Amniotic stem cell (primary cell): ENCODE data around the gene KCNMA1.

ENCODE experiments used
- DNase-seq: peaks from one replicate; lab custom pipeline; 2025; lab: John Stamatoyannopoulos, UW

The KCNMA1 gene

DNA sequence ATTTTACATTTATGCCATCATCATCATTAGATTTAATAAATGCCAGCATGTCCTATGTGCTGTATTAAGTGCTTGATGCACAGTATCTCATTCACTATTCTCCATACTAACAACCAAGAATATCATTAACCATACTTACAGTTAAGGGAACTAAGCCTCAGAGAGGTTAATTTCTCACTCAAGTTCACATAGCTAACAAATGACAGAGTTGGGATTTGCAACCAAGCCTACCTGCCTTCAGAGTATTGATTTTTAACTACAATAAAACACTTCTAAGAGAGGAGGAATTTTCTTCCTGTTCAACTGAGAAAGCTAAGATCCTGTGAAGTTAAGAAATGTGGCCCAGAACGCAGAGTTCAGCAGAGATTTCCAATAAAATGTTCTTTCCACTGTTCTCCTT, 403.0 kb downstream of the KCNMA1 start:
- DNase-seq: no peak

DNA sequence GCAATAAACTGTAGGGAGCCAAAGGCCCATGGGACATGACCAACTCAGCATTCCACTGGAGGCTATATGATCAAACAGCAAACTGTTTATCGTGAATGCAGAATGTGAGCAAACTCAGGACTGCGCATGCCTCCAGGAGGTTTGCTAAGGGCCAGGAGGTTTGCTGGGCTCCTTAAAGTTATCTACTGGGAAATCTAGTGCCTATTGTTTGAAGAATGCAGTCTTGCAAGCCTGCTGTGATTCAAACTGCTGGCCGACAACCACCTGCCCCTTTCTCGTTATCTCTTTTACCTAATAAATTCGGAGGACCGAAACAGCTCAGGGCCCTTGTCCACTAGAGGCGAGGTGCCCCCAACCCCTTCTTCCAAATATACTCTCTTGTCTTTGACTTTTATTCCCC, 404.1 kb downstream of the KCNMA1 start:
- DNase-seq: no peak

DNA sequence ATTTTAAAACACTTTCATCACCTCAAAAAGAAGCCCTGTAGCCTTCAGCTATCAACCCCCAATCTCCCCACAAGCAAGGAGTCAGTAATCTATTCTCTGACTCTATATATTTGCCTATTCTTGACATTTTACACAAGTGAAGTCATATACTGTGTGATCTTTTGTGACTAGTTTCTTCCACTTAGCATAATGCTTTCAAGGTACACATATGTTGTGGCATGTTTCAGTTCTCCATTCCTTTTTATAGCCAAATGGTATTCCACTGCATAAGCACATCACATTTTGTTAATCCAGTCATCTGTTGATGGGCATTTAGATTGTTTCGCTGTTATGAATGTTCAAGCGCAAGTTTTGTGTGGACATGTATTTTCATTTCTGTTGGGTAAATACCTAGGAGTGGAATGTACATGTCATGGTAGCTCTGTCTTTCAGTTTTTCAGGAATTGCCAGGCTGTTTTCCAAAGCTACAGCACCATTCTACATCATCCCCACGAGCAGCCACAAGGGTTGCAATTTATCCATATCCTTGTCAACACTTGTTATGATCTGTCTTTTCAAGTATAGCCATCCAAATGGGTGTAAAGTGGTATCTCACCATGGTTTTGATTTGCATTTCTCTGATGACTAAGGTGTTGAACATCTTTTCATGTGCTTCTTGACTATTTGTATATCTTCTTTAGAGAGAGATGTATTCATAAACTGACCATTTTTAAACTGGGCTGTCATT, 405.6 kb downstream of the KCNMA1 start:
- no peak for DNase-seq

DNA sequence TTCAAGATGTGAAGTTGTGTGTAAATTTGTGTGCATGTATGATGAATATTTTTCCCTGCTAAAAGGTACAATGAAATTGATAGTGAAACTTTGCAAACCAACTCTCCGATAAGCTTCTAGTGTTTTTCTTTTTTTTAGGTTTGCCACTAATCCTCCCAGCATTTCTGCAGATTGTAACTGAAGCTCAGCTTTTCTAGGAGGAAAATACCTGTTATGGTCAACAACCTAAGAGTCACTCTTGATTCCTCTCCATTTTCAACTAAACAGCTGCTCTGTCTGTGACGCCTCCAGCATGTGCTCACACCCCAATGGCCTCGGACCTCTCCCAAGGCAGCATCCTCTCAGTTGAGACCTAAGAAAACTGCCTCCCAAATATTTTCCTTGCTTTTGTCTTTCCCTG, 406.2 kb downstream of the KCNMA1 start:
- DNase-seq: no peak

DNA sequence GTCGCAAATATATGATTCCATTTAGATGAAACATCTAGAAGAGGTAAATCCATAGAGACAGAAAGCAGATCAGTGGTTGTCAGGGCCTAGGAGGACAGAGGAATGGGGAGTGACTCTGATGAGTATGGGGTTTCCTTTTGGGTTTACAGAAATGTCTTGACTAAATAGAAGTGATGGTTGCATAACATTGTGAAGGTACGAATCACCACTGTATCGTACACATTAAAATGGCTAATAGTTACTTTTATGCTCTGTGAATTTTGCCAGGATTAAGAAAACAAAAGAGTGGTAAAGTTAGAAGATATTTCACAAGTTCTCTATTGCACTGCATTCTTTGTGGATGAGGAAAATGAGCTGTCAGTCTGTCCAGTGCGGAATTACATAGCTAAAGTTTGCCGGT, 407.4 kb downstream of the KCNMA1 start:
- no peak for DNase-seq

DNA sequence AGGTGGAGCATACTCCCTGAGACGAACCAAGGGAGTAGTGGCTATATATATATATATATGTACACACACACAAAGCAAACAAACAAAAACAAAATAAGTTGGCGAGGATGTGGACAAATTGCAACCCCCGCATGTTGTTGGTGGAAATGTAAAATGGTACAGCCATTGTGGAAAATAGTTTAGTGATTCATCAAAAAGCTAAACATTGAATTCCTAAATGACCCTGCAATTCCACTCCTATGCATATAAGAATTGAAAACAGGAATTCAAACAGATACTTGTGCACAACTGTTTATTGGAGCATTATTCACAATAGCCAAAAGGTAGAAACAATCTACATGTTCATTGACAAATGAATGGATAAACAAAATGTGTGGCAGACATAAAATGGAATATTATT, 407.9 kb downstream of the KCNMA1 start:
- no peak for DNase-seq

DNA sequence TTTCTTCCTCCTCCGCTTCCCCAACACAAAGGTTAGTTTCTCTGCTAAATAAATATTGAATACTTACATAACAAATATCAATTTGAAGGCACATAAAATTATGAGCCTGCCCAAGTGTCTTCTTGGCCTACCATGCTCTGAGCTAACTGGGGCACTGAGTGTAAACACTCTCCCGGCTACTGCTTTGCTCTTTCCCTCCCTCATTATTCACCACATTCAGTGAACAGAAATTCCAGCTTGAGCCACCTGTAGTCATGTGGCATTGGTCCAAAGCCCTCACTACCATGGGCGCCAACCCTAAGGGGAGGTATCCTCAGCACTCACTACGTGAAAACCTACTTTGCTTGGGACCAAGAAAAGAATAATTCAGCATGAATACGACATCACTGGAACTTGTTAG, 409.0 kb downstream of the KCNMA1 start:
- DNase-seq: no peak

DNA sequence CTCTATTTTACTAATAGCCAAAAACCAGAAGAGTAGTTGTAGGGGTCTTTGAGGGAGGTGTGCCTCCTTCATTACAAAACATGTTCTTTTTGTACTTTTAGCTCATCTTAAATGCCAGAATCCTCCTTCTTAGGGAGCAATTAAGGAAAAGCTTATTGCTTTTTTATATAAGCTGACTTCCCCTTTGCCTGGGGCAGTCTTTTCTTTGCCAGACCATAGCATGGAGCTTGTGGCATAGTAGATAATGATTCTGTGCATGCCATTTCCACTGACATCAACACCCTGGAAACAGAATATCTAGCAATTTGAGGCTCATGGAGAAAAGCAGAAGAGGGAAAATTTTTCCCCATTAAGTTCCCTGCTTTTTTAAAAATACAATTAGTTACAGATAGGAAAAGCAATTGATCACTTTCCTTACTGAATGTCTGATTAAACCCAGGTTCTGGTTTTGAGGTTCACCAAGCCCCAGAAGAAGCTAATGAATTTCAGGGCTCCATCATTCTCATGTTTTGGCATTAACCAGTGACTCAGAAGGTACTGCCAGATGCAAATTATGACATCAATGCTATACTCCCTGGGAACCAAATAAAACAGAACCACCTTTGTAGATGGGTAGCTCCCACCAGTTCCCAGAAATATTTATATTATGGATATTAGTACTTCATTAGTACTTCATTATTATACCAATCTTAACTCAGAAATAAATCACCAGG, 410.6 kb downstream of the KCNMA1 start:
- DNase-seq: peak; percentile 15

DNA sequence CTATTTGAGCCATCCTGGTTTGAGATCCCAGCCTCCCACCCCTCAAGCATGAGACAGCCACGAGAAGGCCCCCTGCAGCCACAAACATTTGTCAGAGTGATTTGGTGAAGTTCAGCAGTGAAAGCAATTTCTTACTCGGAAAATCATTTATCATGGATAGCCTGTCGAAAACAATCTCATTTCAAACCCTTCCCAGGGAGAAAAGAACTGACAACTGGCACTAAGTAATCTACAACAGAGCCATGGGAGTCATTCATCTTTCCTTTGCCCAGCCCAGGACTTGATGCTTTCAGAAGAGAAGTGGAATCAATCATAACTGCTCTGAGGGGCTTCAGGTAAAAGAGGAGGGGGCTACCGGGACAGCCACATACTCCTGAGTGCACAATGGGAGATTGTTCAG, 411.2 kb downstream of the KCNMA1 start:
- no peak for DNase-seq

DNA sequence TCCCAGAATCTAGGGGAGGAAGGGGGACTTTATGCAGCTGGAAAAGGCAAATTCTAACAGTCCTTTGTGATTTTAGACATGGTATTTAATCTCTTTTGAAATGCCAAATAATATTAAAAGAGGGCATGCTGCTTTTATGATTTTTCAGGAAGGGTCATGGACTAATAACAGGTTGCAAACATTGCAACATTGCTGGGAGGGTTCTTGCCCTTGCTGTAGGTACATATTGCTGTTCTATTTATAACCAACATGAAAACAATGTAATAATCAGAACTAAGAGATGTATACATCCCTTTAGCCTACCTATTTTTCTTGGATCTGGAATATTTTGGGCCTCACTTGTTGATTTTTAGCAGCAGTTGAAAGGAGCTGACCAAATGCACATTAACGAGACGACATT, 411.6 kb downstream of the KCNMA1 start:
- no peak for DNase-seq

DNA sequence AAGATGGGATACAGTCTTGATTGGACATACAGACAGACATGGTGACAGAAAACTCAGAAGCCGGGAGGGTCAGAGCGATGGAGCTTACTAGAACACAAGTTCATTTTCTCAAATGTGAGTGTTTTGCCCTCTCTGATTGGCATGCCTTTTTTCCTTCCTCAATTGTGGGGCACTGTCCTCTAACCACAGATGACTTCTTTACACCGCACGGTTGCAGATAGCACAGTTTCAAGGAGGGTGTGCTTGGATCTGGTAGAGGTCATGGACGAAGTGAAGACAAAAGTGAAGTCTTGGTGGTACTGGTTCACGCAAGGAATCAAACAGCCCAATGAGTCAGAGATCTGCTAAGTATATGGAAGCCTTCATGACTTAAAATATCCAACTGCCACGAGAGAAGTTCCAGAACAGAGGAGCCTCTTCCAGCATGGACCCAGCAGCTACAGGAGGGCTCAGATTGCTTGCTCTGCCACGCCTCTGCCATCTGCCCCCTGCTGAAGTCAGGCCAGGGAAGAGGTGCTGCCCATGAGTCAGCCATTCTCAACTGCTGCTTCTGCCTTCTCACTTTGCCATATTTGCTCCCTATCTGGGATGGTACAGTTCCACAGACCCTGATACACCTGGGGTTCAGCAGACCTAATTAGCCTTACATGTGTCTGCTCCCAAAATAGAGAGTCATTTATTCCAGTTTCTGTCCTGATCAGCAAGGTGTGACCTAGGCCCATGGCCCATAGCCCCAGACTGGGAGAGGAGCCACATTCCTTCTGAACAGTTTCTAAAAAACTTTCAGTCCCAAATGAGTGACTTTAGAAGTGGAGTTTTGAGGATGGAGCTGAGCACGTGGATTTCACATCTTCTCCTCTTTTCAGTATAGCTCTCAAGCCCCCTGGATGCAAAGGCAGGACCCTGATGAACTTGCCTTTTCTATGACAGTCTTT, 413.8 kb downstream of the KCNMA1 start:
- no peak for DNase-seq

DNA sequence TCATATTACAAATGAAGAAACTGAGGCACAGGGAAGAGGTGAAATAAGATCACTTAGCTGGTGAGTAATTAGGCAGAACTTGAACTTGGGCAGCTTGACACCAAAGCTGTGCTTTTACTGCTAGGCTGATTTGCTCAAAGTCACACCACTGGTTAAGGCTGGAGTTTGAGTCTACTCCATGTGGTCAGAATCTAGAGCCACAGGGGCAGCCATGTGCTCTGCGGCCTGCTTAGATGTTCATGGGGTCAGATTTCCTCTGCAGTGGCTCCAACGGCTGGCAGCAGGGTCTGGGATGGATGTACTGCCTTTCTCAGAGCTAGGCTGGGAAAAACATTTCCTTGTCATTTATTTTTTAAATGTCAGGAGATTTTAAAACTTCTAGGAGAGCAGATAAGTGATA, 417.5 kb downstream of the KCNMA1 start:
- DNase-seq: no peak

DNA sequence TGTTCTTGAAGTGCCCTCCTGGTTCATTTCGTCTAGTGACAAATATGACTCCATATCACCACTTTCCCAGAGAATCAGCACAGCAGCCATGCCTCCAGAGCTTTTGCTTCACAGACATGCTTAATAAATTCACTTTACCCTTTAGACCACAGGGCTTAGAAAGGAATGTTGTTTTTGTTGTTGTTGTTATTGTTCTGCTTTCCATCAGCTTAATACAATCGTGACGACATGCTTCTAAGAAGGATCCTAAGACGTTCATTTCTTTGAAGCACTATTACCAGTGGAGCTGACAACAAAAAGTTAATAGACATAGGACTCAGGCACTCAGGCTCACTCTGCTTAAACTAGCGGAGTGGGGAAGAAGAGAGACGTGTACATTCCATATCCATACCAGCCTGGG, 418.6 kb downstream of the KCNMA1 start:
- DNase-seq: no peak

DNA sequence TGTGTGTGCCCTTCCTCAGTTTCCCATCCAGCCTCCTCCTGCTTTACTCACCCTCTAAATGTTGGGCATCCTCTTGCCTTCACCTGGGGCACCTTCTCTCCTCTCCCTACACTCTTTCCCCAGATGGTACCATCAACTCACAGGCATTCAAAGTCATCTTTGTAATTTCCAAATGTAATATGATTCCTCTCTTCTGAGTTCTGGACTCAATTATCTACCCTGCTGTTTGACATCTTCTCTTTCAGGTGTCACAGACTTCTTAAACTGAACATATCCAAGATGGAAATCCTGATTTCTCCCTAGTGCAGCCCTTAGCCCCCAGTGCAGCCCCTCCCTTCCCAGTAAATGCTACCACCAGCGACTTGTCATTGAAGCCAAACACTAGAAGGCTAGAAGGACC, 422.8 kb downstream of the KCNMA1 start:
- DNase-seq: no peak

DNA sequence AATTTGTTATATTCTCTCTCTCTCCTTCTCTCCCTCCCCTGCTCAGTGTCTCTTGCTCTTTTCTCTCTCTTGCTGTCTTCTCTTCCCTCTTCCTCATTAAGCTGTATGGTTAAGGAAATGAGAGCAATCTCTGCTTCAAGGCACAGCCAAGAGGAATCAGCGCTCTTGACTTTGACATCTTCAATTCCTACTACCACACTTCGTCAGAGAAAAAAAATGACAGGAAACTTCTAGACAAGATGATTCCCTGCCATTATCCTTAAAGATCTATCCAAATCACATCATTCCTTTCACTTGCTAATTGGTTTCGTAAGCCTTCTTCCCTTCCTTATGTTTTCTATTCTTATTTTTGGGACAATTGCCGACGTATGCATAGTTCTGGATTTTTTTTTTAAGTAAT, 425.0 kb downstream of the KCNMA1 start:
- DNase-seq: no peak

DNA sequence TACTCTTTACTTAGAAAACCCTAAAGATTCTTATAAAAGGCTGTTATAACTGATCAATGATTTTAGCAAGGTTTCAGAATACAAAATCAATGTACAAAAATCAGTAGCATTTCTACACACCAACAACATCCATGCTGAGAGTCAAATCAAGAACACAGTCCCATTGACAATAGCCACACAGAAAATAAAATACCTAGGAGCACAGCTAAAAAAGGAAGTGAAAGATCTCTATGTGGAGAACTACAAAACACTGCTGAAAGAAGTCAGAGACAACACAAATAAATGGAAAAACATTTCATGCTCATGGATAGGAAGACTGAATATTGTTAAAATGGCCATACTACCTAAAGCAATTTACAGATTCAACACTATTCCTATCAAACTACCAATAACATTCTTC, 427.0 kb downstream of the KCNMA1 start:
- no peak for DNase-seq

DNA sequence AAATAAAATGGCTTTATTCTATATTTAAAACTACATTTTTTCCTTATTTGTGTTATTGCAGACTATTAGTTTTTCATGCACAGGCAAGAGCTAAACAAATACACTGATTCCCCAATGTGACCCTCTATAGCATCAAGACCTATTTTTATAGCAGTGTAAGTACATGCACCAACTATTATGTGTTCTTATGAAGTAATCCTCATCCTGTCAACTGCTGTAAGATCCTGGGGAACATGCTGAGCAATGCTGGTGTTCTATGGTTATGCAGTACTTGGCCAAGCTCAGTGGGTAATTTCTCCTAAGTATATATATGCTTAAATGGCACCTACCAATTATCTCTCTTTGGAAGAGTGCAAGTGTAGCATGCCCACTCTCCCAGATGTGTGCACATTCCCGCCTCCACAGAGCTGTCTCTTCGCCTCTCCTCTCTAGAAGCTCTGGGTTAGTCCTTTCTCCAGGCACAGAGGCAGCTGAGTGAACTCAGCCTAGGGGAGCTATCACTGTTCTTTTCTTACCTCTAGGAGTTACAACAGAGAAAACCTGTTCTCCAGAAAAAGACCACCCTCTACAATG, 428.8 kb downstream of the KCNMA1 start:
- no peak for DNase-seq

DNA sequence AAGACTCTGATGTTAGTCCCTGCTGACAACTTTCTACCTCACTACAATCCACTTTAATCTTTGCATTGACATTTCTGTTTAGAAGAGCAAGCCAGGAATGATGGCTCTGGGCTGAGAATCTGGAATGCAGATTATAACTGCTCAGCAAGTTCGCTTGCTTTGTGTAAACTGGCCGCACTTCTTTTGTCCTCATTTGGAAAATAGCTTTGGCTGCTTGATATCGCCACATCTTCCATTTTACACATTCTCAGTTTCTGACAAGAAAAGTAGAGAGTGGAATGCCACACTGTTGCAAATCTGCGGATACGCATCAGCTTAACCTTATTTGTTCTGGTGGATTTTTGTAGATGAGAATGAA, 429.8 kb downstream of the KCNMA1 start:
- DNase-seq: no peak

DNA sequence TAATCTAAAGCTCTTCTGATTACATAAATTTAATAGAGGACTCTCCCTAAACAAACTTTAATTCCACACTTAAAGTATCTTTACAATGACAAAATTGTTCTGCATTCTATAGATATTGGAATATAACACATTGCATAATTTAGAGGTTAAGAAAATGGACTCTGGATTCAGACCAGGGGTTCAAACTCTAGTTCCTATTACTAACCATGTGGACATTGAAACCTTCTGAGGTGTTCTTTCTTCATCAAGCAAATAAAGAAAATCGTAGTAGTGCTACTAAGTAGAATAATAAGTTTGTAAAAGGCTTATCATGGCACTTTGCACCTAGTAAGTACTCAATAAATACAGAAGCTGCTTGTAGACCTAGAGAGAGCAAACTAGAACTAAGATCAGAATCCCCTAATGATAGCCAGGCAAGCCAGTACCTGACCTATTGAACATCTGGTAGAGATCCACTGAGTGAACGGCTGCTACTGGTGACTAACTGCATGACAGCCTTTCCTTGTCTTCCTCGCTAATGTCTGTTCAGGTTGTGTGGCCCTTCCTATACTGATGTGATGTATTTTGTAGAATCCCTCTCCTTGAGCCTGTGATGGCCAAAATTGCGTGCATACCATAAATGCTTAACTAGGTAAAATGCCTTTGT, 430.3 kb downstream of the KCNMA1 start:
- DNase-seq: no peak

DNA sequence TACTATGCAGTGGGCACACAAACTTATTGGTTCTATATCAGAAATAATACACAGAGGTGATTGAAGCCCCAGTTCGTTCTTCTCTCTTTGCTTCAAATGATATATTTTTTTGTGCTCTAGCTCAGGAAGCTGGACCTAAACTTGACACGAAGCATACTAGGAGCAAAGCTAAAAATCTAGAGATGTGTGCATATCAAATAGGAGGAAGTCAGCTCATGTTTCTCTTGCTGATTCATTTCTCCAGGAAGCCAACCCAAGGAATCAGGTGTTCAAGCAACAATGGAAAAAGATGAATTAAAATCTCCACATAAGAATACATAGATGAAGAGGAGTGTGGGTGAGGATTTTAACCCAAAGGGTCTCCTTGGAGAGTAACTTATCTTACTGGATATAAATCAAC, 432.5 kb downstream of the KCNMA1 start:
- no peak for DNase-seq

DNA sequence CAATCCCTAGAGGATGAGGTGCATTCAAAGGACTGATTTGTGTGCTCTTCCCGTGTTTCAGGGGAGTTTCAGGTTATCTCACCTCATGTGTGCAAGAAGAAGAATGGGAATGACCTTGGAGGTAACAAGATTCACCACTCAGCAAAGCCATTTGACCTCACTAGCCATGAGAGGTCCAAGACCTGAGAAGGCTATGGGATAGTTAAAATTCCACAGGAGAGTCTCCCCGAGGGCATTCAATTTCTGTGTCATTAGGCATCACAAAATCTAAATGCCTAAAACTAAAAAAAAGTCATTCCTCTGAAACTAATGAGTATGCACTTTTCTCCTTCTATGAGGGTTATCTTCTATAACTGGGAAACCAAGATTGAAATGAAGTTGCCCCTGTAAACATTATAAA, 433.4 kb downstream of the KCNMA1 start:
- DNase-seq: no peak

DNA sequence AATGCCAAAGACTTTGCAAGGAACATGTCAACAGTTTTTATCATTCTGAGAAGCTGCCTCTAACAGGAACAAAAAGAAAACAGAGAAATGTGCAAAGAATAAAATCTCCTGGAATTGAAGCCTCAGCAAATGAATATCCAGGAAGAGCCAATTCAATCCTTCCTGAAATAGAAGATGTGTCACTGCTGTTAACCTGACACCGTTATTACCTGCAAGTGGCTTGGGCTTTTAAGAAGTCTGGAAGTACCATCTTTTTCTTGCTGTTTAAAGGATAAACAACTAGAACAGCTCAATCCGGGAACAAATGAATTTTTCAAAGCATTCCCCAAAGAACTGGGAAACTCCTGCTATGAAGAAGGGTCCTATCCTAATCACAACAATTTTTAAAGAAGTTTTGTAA, 434.8 kb downstream of the KCNMA1 start:
- no peak for DNase-seq
